BE2C (cell line): Measurements from ENCODE around the gene DLGAP4.

Experiments used
- DNase-seq: peaks from one replicate; pipeline ENCODE4 v3.0.0-alpha.2; 2020
- H3K27me3 ChIP-seq: fragments of 250-450 bp; sonication (Bioruptor Pico); 2 replicates; pipeline ENCODE4 v1.5.1; 2020; ENCODE audit warnings: mild to moderate bottlenecking
- H3K36me3 ChIP-seq: fragments of 250-450 bp; sonication (Bioruptor Pico); 2 replicates; pipeline ENCODE4 v1.5.1; 2020; ENCODE audit warnings: mild to moderate bottlenecking
- H3K4me1 ChIP-seq: fragments of 250-450 bp; sonication (Bioruptor Pico); 2 replicates; pipeline ENCODE4 v1.5.1; 2020
- H3K4me3 ChIP-seq: 2 replicates; pipeline ENCODE4 v1.5.1; 2011; ENCODE audit warnings: low read depth, low read length
- H3K9me3 ChIP-seq: fragments of 250-450 bp; sonication (Bioruptor Pico); 2 replicates; pipeline ENCODE4 v1.5.1; 2020
- CTCF ChIP-seq: IDR thresholded peaks from 2 replicates; pipeline ENCODE4 v1.5.1; 2012; ENCODE audit warnings: mild to moderate bottlenecking, low read depth, low read length

The DLGAP4 gene

GRCh38 chr20:36331209-36331608, 25.1 kb downstream of the DLGAP4 start:
- peak; percentile 1 for DNase-seq
- H3K27me3 ChIP-seq = no peaks in the 10 kb centered on the region
- no peaks in the 10 kb centered on the region for H3K9me3 ChIP-seq
- no peak overlapping the region for H3K4me3 ChIP-seq
- H3K4me1 ChIP-seq = peaks cover under 1% of the 10 kb centered on the region; the same call in 1 of the 2 replicates
- H3K36me3 ChIP-seq = no peaks in the 10 kb centered on the region
- no peak for TF ChIP-seq CTCF

GRCh38 chr20:36333841-36334240, 27.7 kb downstream of the DLGAP4 start:
- Histone ChIP-seq H3K4me1 (peaks cover 3% of the 10 kb centered on the region), H3K9me3 (no peaks in the 10 kb centered on the region), H3K27me3 (no peaks in the 10 kb centered on the region), H3K36me3 (no peaks in the 10 kb centered on the region), H3K4me3 (no peak overlapping the region)
- TF ChIP-seq CTCF = no peak
- DNase-seq = no peak

- no peak for DNase-seq
- Histone ChIP-seq H3K4me3 (no peak overlapping the region), H3K4me1 (peaks cover 3% of the 10 kb centered on the region), H3K36me3 (no peaks in the 10 kb centered on the region), H3K9me3 (no peaks in the 10 kb centered on the region), H3K27me3 (no peaks in the 10 kb centered on the region)
- no peak for TF ChIP-seq CTCF
Observed at GRCh38 chr20:36334281-36335205, 28.4 kb downstream of the DLGAP4 start.

GRCh38 chr20:36335206-36335870, 29.2 kb downstream of the DLGAP4 start:
- no peak overlapping the region for H3K4me3 ChIP-seq
- peaks cover 3% of the 10 kb centered on the region for H3K4me1 ChIP-seq
- no peaks in the 10 kb centered on the region for H3K27me3 ChIP-seq
- no peaks in the 10 kb centered on the region for H3K36me3 ChIP-seq
- no peaks in the 10 kb centered on the region for H3K9me3 ChIP-seq
- no peak for TF ChIP-seq CTCF
- no peak for DNase-seq

- Histone ChIP-seq H3K4me1 (peaks cover 3% of the 10 kb centered on the region), H3K36me3 (no peaks in the 10 kb centered on the region), H3K27me3 (no peaks in the 10 kb centered on the region), H3K9me3 (no peaks in the 10 kb centered on the region), H3K4me3 (no peak overlapping the region)
- TF ChIP-seq CTCF = no peak
- DNase-seq = no peak
Observed at GRCh38 chr20:36336204-36336603, 30.1 kb downstream of the DLGAP4 start.
